ENCODE results near the gene CHMP3. TPM values are rescaled to one million over a fixed set of nuclear protein-coding genes. Genes with fewer than 3 reads are reported as not detected.

Gene CHMP3
- total RNA-seq, 1 experiment from 2014 or later: 22.7 TPM

DNA sequence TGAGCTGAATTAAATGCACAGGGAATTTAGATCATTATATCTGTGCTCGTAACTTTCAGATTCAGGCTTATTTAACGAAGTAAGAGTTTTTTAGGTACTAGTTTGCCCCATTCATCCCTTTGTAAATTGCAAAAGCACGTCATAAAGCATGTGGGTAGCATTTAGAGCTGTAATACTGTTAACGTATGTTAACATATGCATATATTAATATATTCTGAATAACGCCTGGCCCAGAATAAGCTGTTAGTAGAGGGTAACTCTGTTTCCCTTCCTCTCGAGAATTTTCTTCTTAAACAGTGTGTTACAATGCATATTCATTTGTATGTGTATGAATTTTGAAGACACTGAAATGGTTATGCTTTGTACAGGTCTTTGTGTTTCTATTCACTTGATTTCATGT, 91.6 kb downstream of the CHMP3 start (continued):
- TF ChIP-seq, protein P1, sequence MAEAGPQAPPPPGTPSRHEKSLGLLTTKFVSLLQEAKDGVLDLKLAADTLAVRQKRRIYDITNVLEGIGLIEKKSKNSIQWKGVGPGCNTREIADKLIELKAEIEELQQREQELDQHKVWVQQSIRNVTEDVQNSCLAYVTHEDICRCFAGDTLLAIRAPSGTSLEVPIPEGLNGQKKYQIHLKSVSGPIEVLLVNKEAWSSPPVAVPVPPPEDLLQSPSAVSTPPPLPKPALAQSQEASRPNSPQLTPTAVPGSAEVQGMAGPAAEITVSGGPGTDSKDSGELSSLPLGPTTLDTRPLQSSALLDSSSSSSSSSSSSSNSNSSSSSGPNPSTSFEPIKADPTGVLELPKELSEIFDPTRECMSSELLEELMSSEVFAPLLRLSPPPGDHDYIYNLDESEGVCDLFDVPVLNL (CRISPR knock-in tag; IDR thresholded peaks at IDR 0.05; ENCODE audit: borderline replicate concordance, low read depth): no peak
- TF ChIP-seq OVOL2 (CRISPR knock-in tag; IDR thresholded peaks at IDR 0.05; ENCODE audit: borderline replicate concordance): no peak
- TF ChIP-seq, protein P2, sequence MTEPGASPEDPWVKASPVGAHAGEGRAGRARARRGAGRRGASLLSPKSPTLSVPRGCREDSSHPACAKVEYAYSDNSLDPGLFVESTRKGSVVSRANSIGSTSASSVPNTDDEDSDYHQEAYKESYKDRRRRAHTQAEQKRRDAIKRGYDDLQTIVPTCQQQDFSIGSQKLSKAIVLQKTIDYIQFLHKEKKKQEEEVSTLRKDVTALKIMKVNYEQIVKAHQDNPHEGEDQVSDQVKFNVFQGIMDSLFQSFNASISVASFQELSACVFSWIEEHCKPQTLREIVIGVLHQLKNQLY (CRISPR knock-in tag; IDR thresholded peaks at IDR 0.05): no peak
- no peak for TF ChIP-seq ETV6 (CRISPR knock-in tag; IDR thresholded peaks at IDR 0.05)

DNA sequence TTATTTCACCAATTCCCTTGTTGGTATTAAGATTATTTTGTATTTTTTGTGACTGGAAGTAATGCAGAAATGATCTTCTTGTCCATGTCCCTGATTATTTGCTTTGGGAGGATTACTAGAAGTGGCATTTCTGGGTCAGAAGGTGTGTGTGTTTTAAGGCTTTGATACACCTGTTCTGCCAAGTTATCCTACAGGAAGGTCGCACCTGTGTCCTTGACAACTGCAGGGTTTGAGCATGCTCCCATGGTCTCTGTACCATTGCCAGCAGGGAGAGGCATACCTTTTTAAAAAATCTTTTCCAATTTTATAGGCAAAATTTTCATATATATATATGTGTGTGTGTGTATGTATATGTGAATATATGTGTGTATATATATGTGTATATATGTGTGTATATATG, 92.4 kb downstream of the CHMP3 start:
- TF ChIP-seq JAZF1 (CRISPR knock-in tag; IDR thresholded peaks at IDR 0.05) (no peak), ZNF219 (CRISPR knock-in tag; IDR thresholded peaks at IDR 0.05; ENCODE audit: borderline replicate concordance) (no peak), ZNF396 (CRISPR knock-in tag; IDR thresholded peaks at IDR 0.05; ENCODE audit: borderline replicate concordance) (no peak), ESRRA (CRISPR knock-in tag; IDR thresholded peaks at IDR 0.05; ENCODE audit: borderline replicate concordance) (no peak), GTF2I (CRISPR knock-in tag; conservative IDR thresholded peaks at IDR 0.05) (no peak), ETV6 (CRISPR knock-in tag; IDR thresholded peaks at IDR 0.05) (no peak)
- TF ChIP-seq, protein P3, sequence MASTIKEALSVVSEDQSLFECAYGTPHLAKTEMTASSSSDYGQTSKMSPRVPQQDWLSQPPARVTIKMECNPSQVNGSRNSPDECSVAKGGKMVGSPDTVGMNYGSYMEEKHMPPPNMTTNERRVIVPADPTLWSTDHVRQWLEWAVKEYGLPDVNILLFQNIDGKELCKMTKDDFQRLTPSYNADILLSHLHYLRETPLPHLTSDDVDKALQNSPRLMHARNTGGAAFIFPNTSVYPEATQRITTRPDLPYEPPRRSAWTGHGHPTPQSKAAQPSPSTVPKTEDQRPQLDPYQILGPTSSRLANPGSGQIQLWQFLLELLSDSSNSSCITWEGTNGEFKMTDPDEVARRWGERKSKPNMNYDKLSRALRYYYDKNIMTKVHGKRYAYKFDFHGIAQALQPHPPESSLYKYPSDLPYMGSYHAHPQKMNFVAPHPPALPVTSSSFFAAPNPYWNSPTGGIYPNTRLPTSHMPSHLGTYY (CRISPR knock-in tag; IDR thresholded peaks at IDR 0.05): no peak
- TF ChIP-seq, protein P4, sequence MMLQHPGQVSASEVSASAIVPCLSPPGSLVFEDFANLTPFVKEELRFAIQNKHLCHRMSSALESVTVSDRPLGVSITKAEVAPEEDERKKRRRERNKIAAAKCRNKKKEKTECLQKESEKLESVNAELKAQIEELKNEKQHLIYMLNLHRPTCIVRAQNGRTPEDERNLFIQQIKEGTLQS (CRISPR knock-in tag; conservative IDR thresholded peaks at IDR 0.05): no peak
- TF ChIP-seq, protein P5, sequence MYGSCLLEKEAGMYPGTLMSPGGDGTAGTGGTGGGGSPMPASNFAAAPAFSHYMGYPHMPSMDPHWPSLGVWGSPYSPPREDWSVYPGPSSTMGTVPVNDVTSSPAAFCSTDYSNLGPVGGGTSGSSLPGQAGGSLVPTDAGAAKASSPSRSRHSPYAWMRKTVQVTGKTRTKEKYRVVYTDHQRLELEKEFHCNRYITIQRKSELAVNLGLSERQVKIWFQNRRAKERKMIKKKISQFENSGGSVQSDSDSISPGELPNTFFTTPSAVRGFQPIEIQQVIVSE (CRISPR knock-in tag; IDR thresholded peaks at IDR 0.05; ENCODE audit: borderline replicate concordance): no peak
- H3K27ac Mint-ChIP-seq: no peak overlapping the region
- H3K36me3 Mint-ChIP-seq: peaks cover 71% of the 10 kb centered on the region
- H3K9me3 Mint-ChIP-seq: no peaks in the 10 kb centered on the region
- H3K4me1 Mint-ChIP-seq: no peaks in the 10 kb centered on the region
- ChIA-PET POLR2A (no interaction called here), CTCF (no interaction called here)
- H3K4me3 Mint-ChIP-seq: no peak overlapping the region
- DNase-seq (ENCODE audit: low spot score) (no peak), ATAC-seq (no peak)
- H3K27me3 Mint-ChIP-seq (ENCODE audit: low read depth): no peaks in the 10 kb centered on the region

DNA sequence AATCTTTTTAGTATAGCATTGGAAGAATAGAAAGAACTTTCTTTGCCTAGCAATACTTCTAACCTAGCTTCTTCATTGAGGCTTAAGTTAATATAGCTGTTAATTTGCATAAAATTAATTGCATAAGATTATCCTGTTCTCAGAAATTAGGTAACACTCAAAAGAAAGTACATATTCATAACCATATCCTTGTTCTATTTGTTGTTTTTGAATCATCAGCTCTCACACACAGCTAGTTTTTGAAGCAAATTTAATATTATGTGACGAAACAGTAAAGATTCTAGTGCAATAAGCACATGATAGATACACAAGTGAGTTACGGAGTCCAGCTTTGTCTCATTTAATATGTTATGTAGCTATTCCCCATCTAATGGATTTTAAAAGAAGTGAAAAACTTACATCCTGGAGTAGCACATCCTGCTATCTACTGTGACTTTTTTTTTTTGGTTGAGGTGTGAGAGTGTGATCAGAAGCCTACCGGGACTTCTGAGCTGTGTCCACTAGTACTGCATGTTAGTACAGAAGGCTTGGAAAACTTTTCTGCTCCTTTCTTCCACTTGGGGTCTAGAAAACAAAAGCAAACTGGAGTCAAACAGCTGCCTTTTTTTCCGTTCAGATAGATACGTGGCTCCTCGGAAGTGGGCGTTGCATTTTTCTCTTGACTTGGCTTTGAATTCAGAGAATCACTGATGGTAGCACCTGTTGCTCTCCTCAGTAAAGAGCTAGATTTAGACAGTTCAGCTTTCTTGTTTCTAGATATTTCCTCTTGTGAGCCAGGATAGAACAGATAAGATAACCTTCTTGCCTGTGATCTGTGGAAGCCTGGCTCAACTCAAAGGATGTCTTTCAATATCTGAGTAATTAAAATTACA, 94.8 kb downstream of the CHMP3 start:
- POLR2A ChIA-PET: interaction anchor here (1.5 kb wide), 1 partner anchor 27 kb away, joined by 4 read pairs; the partner anchor contains the start of gene KDM3A
- DNase-seq (ENCODE audit: low spot score) (no peak), ATAC-seq (no peak)
- H3K36me3 Mint-ChIP-seq: peaks cover 72% of the 10 kb centered on the region
- CTCF ChIA-PET: interaction anchor here (0.5 to 1.0 kb wide), 2 partner anchors 72 to 261 kb away, joined by 3 to 5 read pairs; no protein-coding TSS in a partner anchor
- TF ChIP-seq CREB1 (CRISPR knock-in tag; IDR thresholded peaks at IDR 0.05) (no peak), OVOL2 (CRISPR knock-in tag; IDR thresholded peaks at IDR 0.05; ENCODE audit: borderline replicate concordance) (no peak), FOXP1 (CRISPR knock-in tag; IDR thresholded peaks at IDR 0.05; ENCODE audit: borderline replicate concordance) (no peak), ZNF416 (CRISPR knock-in tag; IDR thresholded peaks at IDR 0.05) (no peak), HMGA2 (CRISPR knock-in tag; IDR thresholded peaks at IDR 0.05) (no peak)
- TF ChIP-seq, protein P6, sequence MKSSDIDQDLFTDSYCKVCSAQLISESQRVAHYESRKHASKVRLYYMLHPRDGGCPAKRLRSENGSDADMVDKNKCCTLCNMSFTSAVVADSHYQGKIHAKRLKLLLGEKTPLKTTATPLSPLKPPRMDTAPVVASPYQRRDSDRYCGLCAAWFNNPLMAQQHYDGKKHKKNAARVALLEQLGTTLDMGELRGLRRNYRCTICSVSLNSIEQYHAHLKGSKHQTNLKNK (CRISPR knock-in tag; IDR thresholded peaks at IDR 0.05): no peak
- TF ChIP-seq, protein P7, sequence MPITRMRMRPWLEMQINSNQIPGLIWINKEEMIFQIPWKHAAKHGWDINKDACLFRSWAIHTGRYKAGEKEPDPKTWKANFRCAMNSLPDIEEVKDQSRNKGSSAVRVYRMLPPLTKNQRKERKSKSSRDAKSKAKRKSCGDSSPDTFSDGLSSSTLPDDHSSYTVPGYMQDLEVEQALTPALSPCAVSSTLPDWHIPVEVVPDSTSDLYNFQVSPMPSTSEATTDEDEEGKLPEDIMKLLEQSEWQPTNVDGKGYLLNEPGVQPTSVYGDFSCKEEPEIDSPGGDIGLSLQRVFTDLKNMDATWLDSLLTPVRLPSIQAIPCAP (CRISPR knock-in tag; IDR thresholded peaks at IDR 0.05): no peak
- TF ChIP-seq, protein P8, sequence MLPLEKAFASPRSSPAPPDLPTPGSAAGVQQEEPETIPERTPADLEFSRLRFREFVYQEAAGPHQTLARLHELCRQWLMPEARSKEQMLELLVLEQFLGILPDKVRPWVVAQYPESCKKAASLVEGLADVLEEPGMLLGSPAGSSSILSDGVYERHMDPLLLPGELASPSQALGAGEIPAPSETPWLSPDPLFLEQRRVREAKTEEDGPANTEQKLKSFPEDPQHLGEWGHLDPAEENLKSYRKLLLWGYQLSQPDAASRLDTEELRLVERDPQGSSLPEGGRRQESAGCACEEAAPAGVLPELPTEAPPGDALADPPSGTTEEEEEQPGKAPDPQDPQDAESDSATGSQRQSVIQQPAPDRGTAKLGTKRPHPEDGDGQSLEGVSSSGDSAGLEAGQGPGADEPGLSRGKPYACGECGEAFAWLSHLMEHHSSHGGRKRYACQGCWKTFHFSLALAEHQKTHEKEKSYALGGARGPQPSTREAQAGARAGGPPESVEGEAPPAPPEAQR (CRISPR knock-in tag; IDR thresholded peaks at IDR 0.05): no peak
- no peak overlapping the region for H3K4me3 Mint-ChIP-seq
- no peak overlapping the region for H3K27ac Mint-ChIP-seq
- no peaks in the 10 kb centered on the region for H3K27me3 Mint-ChIP-seq (ENCODE audit: low read depth)
- no peaks in the 10 kb centered on the region for H3K4me1 Mint-ChIP-seq
- H3K9me3 Mint-ChIP-seq: no peaks in the 10 kb centered on the region
